DOHH2 (cell line): ENCODE measurements around the gene TGM1.

ENCODE experiments used
- CTCF ChIP-seq: fragments of 200-600 bp; sonication (generic); IDR thresholded peaks from one replicate; pipeline ENCODE4 v1.5.1; 2014; ENCODE audit warnings: antibody characterized with exemption, mild to moderate bottlenecking, low read depth, low read length; ENCODE audit not compliant: poor library complexity, severe bottlenecking
- EZH2phosphoT487 ChIP-seq: fragments of 200-600 bp; sonication (generic); IDR thresholded peaks from 2 replicates; pipeline ENCODE4 v1.6.1; 2017; ENCODE audit warnings: borderline replicate concordance, mild to moderate bottlenecking, antibody characterized with exemption, low read length, moderate library complexity, mixed read lengths

GRCh38 chr14:24269910-24270536, 7.0 kb upstream of the TGM1 start:
- TF ChIP-seq CTCF (no peak), EZH2phosphoT487 (no peak)
